HG03575 (cell line): ENCODE measurements around the gene TMEM185B.
"Not testable (repeated sequence)": the region's sequence is repeated elsewhere in the genome, so short reads cannot be mapped to it uniquely, and the experiment has no call there.

Experiments used
- ATAC-seq: cut with Tn5 transposase; IDR thresholded peaks from one replicate; pipeline ENCODE4 v1.9.1; 2021; ENCODE audit not compliant: unreplicated experiment, insufficient number of reproducible peaks, low FRiP score; ENCODE audit errors: extremely low read depth

Gene TMEM185B

DNA sequence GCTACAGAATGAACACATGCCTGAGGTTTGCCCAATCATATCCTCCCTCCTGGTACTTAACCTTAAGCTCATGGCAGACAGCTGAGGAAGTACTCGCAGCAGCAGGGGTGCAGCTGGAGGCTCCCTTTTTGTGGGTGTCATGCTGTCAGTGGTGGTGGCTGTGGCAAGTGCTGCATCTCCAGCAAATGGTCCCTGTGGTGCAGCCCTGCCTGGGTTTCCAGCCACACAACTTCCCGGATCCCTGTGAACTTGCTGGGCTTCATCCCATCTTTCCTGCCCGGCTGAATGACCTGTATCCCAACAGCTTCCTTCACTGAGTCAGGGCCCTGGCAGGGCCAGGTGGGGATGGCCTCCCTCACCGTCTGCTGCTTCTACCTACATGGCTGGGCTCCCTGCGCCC lies 5.0 kb downstream of the TMEM185B start:
- no peak for ATAC-seq

DNA sequence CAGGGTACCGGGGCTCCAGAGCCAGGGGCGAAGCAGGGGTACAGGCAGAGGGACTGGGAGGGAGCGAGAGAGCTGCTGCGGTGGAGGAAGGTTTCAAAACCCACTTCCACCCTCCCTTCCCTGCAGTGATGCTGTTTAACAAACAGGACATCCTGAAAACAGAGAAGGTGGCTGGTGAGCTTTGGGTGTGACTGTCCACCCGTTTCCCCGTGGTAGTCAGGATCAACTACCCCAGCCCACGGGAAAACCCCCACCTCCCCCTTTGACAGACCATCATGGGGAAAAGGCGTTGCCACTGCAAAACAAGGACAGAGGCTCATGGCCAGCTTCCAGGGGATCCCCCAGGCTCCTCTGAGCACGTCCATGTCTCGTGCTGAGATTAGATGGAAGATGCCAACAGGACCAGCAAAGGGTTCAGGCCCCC lies 12.9 kb downstream of the TMEM185B start:
- ATAC-seq = no peak

- no peak for ATAC-seq
Measured at GRCh38 chr2:120209427-120210269, 13.6 kb downstream of the TMEM185B start.

GRCh38 chr2:120208381-120209353 lies 14.5 kb downstream of the TMEM185B start:
- no peak for ATAC-seq

- ATAC-seq = no peak
Measured at GRCh38 chr2:120206022-120206581, 17.1 kb downstream of the TMEM185B start.

GRCh38 chr2:120204945-120205670 lies 18.1 kb downstream of the TMEM185B start:
- ATAC-seq = no peak

DNA sequence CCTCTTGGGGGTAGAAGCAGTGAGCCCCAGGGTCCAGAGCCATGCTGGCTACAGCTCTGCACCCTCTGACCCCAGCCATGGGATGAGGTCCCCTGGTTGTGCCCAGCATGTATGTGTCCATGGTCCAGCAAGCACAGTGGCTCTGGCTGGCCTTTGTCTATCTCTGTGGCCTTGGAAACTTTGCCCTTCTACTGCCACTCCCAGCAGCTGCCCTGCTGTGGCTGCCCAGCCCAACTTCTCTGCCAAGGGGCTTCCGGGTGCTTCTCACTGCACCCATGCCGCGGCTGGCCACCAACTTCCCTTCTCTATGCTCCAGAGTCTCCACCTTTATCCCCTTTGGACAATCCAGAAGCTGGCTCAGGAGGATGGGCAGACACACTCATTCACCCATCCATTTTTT lies 18.8 kb downstream of the TMEM185B start:
- no peak for ATAC-seq

GRCh38 chr2:120204022-120204405 lies 19.2 kb downstream of the TMEM185B start:
- no peak for ATAC-seq

GRCh38 chr2:120203251-120204021 lies 19.8 kb downstream of the TMEM185B start:
- no peak for ATAC-seq

DNA sequence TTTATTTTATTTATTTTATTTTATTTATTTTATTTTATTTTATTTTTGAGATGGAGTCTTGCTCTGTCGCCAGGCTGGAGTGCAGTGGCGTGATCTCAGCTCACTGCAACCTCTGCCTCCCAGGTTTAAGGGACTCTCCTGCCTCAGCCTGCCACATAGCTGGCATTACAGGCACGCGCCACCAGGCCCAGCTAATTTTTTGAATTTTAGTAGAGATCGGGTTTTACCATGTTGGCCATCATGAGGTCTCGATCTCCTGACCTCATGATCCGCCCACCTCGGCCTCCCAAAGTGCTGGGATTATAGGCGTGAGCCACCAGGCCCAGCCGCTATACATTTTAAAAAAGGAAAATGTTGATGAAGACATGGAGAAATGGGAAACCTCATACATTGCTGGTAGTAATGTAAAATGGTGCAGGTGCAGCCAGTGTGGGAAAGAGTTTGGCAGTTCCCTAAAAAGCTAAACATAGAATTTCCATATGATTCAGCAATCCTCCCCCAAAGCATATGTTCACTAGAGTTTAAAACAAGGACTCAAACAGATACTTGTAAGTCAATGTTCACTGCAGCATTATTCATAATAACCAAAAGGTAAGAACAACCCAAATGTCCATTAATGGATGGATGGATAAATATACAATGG lies 23.3 kb downstream of the TMEM185B start:
- ATAC-seq = not testable (repeated sequence)

DNA sequence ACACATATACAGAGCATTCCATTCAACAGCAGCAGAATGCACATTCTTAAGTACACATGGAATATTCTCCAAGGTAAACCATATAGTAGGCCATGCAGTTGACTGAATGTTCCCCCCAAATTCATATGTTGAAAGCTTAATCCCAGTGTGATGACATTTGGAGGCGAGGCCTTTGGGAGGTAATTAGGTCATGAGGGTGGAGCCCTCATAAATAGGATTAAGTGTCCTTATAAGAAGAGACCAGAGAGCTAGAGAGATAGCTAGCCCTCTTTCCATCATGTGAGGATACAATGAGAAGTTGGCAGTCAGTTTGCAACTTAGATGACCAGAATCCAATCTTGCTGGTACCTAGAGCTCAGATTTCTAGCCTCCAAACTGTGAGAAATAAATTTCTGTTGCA lies 27.6 kb downstream of the TMEM185B start:
- no peak for ATAC-seq

DNA sequence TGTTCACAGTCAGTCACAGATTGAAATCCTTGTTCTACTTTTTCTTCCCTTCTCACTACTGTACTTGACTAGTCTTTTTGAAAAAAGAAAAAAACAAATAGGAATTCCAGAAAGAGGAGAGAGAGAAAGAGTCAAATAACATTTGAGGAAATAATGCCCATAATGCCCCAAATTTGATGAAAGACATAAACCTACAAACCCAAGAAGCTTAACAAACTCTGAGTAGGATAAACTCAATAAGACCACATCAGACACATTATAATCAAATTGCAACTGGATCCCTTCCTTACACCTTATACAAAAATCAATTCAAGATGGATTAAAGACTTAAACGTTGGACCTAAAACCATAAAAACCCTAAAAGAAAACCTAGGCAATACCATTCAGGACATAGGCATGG lies 30.9 kb downstream of the TMEM185B start:
- ATAC-seq = no peak

DNA sequence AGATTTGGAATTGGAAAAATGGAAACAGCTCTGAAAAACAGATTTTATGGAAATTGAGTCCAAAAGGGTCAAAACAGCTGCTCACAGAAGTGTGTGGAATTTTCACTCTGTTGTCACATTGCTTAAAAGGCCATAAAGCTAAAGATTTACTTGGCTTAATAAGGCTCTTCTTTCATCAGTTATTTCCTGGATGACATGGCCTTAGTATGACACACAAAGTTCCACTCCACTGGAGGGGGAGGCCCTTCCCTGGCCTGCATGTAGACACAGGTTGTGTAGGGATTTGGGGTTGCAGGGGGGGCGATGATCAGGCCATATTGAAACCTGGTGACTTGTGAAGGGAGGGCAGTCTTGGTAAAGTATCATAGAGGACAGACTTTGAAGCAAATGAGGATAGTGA lies 34.0 kb downstream of the TMEM185B start:
- no peak for ATAC-seq

GRCh38 chr2:120182019-120182560 lies 41.1 kb downstream of the TMEM185B start:
- ATAC-seq = no peak

GRCh38 chr2:120180066-120180465 lies 43.1 kb downstream of the TMEM185B start:
- no peak for ATAC-seq

DNA sequence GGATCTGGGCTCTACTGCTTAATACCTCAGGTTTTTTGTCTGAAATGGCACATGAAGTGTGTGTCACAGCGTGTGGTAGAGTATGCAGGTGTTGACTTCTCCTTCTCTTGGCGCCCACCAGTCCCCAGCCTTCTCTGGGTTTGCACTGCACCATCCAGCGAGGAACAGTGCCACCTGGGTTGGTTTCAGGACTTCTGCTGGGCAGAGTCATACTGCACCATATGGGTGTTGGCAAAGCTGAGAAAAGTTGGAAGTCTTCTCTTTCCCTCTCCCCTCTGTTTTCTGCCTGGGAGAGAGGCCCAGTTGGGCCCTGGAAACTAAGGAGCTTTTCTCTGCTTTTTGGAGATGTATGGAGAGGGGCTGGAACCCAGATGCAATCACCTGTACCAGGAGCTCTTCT lies 43.8 kb downstream of the TMEM185B start:
- no peak for ATAC-seq

GRCh38 chr2:120177973-120178372 lies 45.2 kb downstream of the TMEM185B start:
- no peak for ATAC-seq
